ENCODE measurements around the gene MYH7.
"Not testable (repeated sequence)": the region's sequence is repeated elsewhere in the genome, so short reads cannot be mapped to it uniquely, and the experiment has no call there.

Gene MYH7

GRCh38 chr14:23433457-23433856 is 2.0 kb downstream of the MYH7 start:
- no peak for DNase-seq (ENCODE audit: low read depth, low spot score)
- no peak overlapping the region for H3K4me3 ChIP-seq (ENCODE audit: low read length)

- H3K4me3 ChIP-seq (ENCODE audit: low read length), result no peak overlapping the region
- no peak for DNase-seq (ENCODE audit: low read depth, low spot score)
Measured at GRCh38 chr14:23432946-23433345, 2.5 kb downstream of the MYH7 start.

GRCh38 chr14:23432102-23432925 is 3.1 kb downstream of the MYH7 start:
- H3K4me3 ChIP-seq (ENCODE audit: low read length), result no peak overlapping the region
- DNase-seq (ENCODE audit: low read depth, low spot score), result no peak

- H3K4me3 ChIP-seq (ENCODE audit: low read length), result no peak overlapping the region
- no peak for DNase-seq (ENCODE audit: low read depth, low spot score)
Measured at GRCh38 chr14:23431486-23431885, 4.0 kb downstream of the MYH7 start.

- no peak overlapping the region for H3K4me3 ChIP-seq (ENCODE audit: low read length)
- no peak for DNase-seq (ENCODE audit: low read depth, low spot score)
Measured at GRCh38 chr14:23430723-23431085, 4.8 kb downstream of the MYH7 start.

- no peak for DNase-seq (ENCODE audit: low read depth, low spot score)
- H3K4me3 ChIP-seq (ENCODE audit: low read length), result no peak overlapping the region
Measured at GRCh38 chr14:23430016-23430722, 5.3 kb downstream of the MYH7 start.

- no peak for DNase-seq (ENCODE audit: low read depth, low spot score)
- no peak overlapping the region for H3K4me3 ChIP-seq (ENCODE audit: low read length)
Measured at GRCh38 chr14:23428686-23429495, 6.6 kb downstream of the MYH7 start.

- H3K4me3 ChIP-seq (ENCODE audit: low read length); DNase-seq (ENCODE audit: low read depth, low spot score): not testable (repeated sequence)
Measured at GRCh38 chr14:23425798-23426197, 9.7 kb downstream of the MYH7 start.

- DNase-seq (ENCODE audit: low read depth, low spot score), result no peak
- no peak overlapping the region for H3K4me3 ChIP-seq (ENCODE audit: low read length)
Measured at GRCh38 chr14:23425169-23425568, 10.3 kb downstream of the MYH7 start.

- no peak overlapping the region for H3K4me3 ChIP-seq (ENCODE audit: low read length)
- DNase-seq (ENCODE audit: low read depth, low spot score), result no peak
Measured at GRCh38 chr14:23423657-23424056, 11.8 kb downstream of the MYH7 start.

GRCh38 chr14:23421594-23421993 is 13.9 kb downstream of the MYH7 start:
- DNase-seq (ENCODE audit: low read depth, low spot score), result no peak
- no peak overlapping the region for H3K4me3 ChIP-seq (ENCODE audit: low read length)

- DNase-seq (ENCODE audit: low read depth, low spot score); H3K4me3 ChIP-seq (ENCODE audit: low read length): not testable (repeated sequence)
Measured at GRCh38 chr14:23419646-23420045, 15.8 kb downstream of the MYH7 start.

GRCh38 chr14:23418021-23418420 is 17.4 kb downstream of the MYH7 start:
- no peak for DNase-seq (ENCODE audit: low read depth, low spot score)
- H3K4me3 ChIP-seq (ENCODE audit: low read length), result no peak overlapping the region

- DNase-seq (ENCODE audit: low read depth, low spot score); H3K4me3 ChIP-seq (ENCODE audit: low read length): not testable (repeated sequence)
Measured at GRCh38 chr14:23417269-23417668, 18.2 kb downstream of the MYH7 start.

GRCh38 chr14:23416801-23417200 is 18.7 kb downstream of the MYH7 start:
- no peak overlapping the region for H3K4me3 ChIP-seq (ENCODE audit: low read length)
- DNase-seq (ENCODE audit: low read depth, low spot score), result no peak

GRCh38 chr14:23415821-23416778 is 19.4 kb downstream of the MYH7 start:
- H3K4me3 ChIP-seq (ENCODE audit: low read length), result no peak overlapping the region
- no peak for DNase-seq (ENCODE audit: low read depth, low spot score)

GRCh38 chr14:23414906-23415820 is 20.3 kb downstream of the MYH7 start:
- no peak overlapping the region for H3K4me3 ChIP-seq (ENCODE audit: low read length)
- no peak for DNase-seq (ENCODE audit: low read depth, low spot score)

GRCh38 chr14:23414254-23414653 is 21.2 kb downstream of the MYH7 start:
- H3K4me3 ChIP-seq (ENCODE audit: low read length), result no peak overlapping the region
- DNase-seq (ENCODE audit: low read depth, low spot score), result no peak
